Neuronal stem cell (in vitro differentiated cells): ENCODE results near the gene KRTAP5-8.
"Not testable (repeated sequence)": the region's sequence is repeated elsewhere in the genome, so short reads cannot be mapped to it uniquely, and the experiment has no call there.

ENCODE experiments used
- DNase-seq: peaks from one replicate; pipeline ENCODE4 v3.0.0-alpha.2; 2013; ENCODE audit warnings: low spot score
- H2AFZ ChIP-seq: one replicate; pipeline ENCODE4 v1.6.1; 2013; ENCODE audit warnings: mild to moderate bottlenecking, low read length, inconsistent platforms
- H2AK5ac ChIP-seq: 2 replicates; pipeline ENCODE4 v1.6.1; 2013; ENCODE audit warnings: low read depth, mild to moderate bottlenecking, inconsistent platforms, low read length, moderate library complexity, mixed read lengths
- H2BK120ac ChIP-seq: 2 replicates; pipeline ENCODE4 v1.6.1; 2013; ENCODE audit warnings: low read depth, mild to moderate bottlenecking, inconsistent platforms, low read length, moderate library complexity, mixed read lengths
- H2BK12ac ChIP-seq: one replicate; pipeline ENCODE4 v1.6.1; 2013; ENCODE audit warnings: low read length, inconsistent platforms
- H2BK15ac ChIP-seq: 2 replicates; pipeline ENCODE4 v1.6.1; 2013; ENCODE audit warnings: mild to moderate bottlenecking, low read length, inconsistent platforms, mixed read lengths
- H2BK5ac ChIP-seq: one replicate; pipeline ENCODE4 v1.6.1; 2013; ENCODE audit warnings: inconsistent platforms, mild to moderate bottlenecking, low read length, moderate library complexity
- H3K14ac ChIP-seq: one replicate; pipeline ENCODE4 v1.6.1; 2013; ENCODE audit warnings: low read length, inconsistent platforms
- H3K18ac ChIP-seq: 2 replicates; pipeline ENCODE4 v1.6.1; 2013; ENCODE audit warnings: low read length, inconsistent platforms
- H3K23ac ChIP-seq: 2 replicates; pipeline ENCODE4 v1.6.1; 2013; ENCODE audit warnings: low read depth, mild to moderate bottlenecking, mixed read lengths, low read length, inconsistent platforms; ENCODE audit not compliant: poor library complexity
- H3K27ac ChIP-seq: replicated peaks from 3 replicates; pipeline ENCODE4 v1.5.1; 2013; ENCODE audit warnings: low read length, inconsistent platforms
- H3K27me3 ChIP-seq, 3 experiments: 2 replicates each; pipeline ENCODE4 v1.6.1; 2013; ENCODE audit warnings: low read length in 3 of 3, mild to moderate bottlenecking in 2 of 3, inconsistent platforms in 1 of 3, low read depth in 1 of 3, mixed read lengths in 1 of 3, moderate library complexity in 1 of 3; ENCODE audit not compliant: control insufficient read depth in 3 of 3, insufficient read depth in 3 of 3
- H3K36me3 ChIP-seq, 2 donors: replicated peaks in 1 of 2; 2 replicates each; pipeline ENCODE4 v1.6.1; 2013; ENCODE audit warnings: low read length in 2 of 2; ENCODE audit not compliant: control insufficient read depth in 2 of 2, insufficient read depth in 2 of 2
- H3K4ac ChIP-seq: 2 replicates; pipeline ENCODE4 v1.6.1; 2013; ENCODE audit warnings: inconsistent platforms, mild to moderate bottlenecking, low read length, moderate library complexity
- H3K4me1 ChIP-seq, 2 donors: 1 replicate in 1 of 2; 2 replicates in 1 of 2; pipeline ENCODE4 v1.6.1; 2013; ENCODE audit warnings: low read length in 2 of 2, low read depth in 1 of 2; ENCODE audit not compliant: control insufficient read depth in 2 of 2, insufficient read depth in 1 of 2
- H3K4me2 ChIP-seq: one replicate; pipeline ENCODE4 v1.6.1; 2013; ENCODE audit warnings: mild to moderate bottlenecking, low read length, inconsistent platforms; ENCODE audit not compliant: insufficient read depth, poor library complexity, severe bottlenecking
- H3K4me3 ChIP-seq, 2 donors: 2 replicates each; pipeline ENCODE4 v1.5.1; 2013; ENCODE audit warnings: low read length in 2 of 2, mild to moderate bottlenecking in 2 of 2, inconsistent platforms in 1 of 2, moderate library complexity in 1 of 2
- H3K79me1 ChIP-seq: one replicate; pipeline ENCODE4 v1.6.1; 2013; ENCODE audit warnings: low read depth, mild to moderate bottlenecking, inconsistent platforms, low read length, moderate library complexity
- H3K9ac ChIP-seq: one replicate; pipeline ENCODE4 v1.6.1; 2013; ENCODE audit warnings: mild to moderate bottlenecking, low read depth, low read length, inconsistent platforms; ENCODE audit not compliant: poor library complexity
- H3K9me3 ChIP-seq, 2 donors: replicated peaks in 1 of 2; 2 replicates each; pipeline versions ENCODE3 to v1.6.1; 2013; ENCODE audit warnings: low read length in 2 of 2, mild to moderate bottlenecking in 2 of 2, inconsistent platforms in 1 of 2, low read depth in 1 of 2, mixed read lengths in 1 of 2, moderate library complexity in 1 of 2; ENCODE audit not compliant: control insufficient read depth in 2 of 2, insufficient read depth in 1 of 2
- H4K8ac ChIP-seq: one replicate; pipeline ENCODE4 v1.6.1; 2013; ENCODE audit warnings: low read depth, mild to moderate bottlenecking, inconsistent platforms, low read length, moderate library complexity
- H4K91ac ChIP-seq: one replicate; pipeline ENCODE4 v1.6.1; 2013; ENCODE audit warnings: low read length, low read depth, mild to moderate bottlenecking, inconsistent platforms; ENCODE audit not compliant: poor library complexity
- WGBS, 2 donors: extraction: QIAGEN DNeasy Blood & Tissue Kit; methylation state at CpG; one replicate each; pipeline ENCODE4 v1.1.7; 2013; ENCODE audit warnings: missing lambda C conversion rate in 2 of 2, mixed read lengths in 1 of 2; ENCODE audit not compliant: insufficient read length in 2 of 2, insufficient replicate concordance in 1 of 2; ENCODE audit errors: extremely low coverage in 2 of 2; 5-methylcytosine and 5-hydroxymethylcytosine counted together

The KRTAP5-8 gene

GRCh38 chr11:71538666-71538990 lies 803 bp downstream of the KRTAP5-8 start:
- H4K91ac ChIP-seq: no peak overlapping the region
- H2BK15ac ChIP-seq: no peak overlapping the region
- H3K27me3 ChIP-seq: peaks cover 0 to 14% (median 0%) of the 10 kb centered on the region in 3 experiments
- no peak overlapping the region for H2BK120ac ChIP-seq
- no peak overlapping the region for H4K8ac ChIP-seq
- H3K14ac ChIP-seq: no peak overlapping the region
- no peaks in the 10 kb centered on the region for H3K36me3 ChIP-seq
- no peak overlapping the region for H3K4ac ChIP-seq
- H2AFZ ChIP-seq: no peak overlapping the region
- H3K4me1 ChIP-seq: no peaks in the 10 kb centered on the region
- no peak overlapping the region for H3K18ac ChIP-seq
- no peak overlapping the region for H3K4me3 ChIP-seq
- H2BK12ac ChIP-seq: no peak overlapping the region
- no peaks in the 10 kb centered on the region for H3K79me1 ChIP-seq
- H3K4me2 ChIP-seq: no peak overlapping the region
- no peak overlapping the region for H3K23ac ChIP-seq
- no peak overlapping the region for H2AK5ac ChIP-seq
- no peaks in the 10 kb centered on the region for H3K9me3 ChIP-seq
- DNase-seq: no peak
- no CpG with 5 or more reads among the region's 4 CpGs for WGBS, 2 donors
- no peak overlapping the region for H3K9ac ChIP-seq
- no peak overlapping the region for H3K27ac ChIP-seq
- no peak overlapping the region for H2BK5ac ChIP-seq

GRCh38 chr11:71539017-71539416 lies 1.2 kb downstream of the KRTAP5-8 start:
- H2BK15ac ChIP-seq: no peak overlapping the region
- H3K18ac ChIP-seq: no peak overlapping the region
- no CpG with 5 or more reads among the region's 11 CpGs for WGBS, 2 donors
- no peak overlapping the region for H3K27ac ChIP-seq
- no peak overlapping the region for H2BK12ac ChIP-seq
- no peaks in the 10 kb centered on the region for H3K79me1 ChIP-seq
- H4K8ac ChIP-seq: no peak overlapping the region
- no peak overlapping the region for H3K23ac ChIP-seq
- no peak for DNase-seq
- H3K4me1 ChIP-seq: no peaks in the 10 kb centered on the region
- H3K36me3 ChIP-seq: no peaks in the 10 kb centered on the region
- no peak overlapping the region for H3K4me2 ChIP-seq
- H2BK5ac ChIP-seq: no peak overlapping the region
- no peaks in the 10 kb centered on the region for H3K9me3 ChIP-seq
- H3K27me3 ChIP-seq: peaks cover 0 to 14% (median 0%) of the 10 kb centered on the region in 3 experiments
- H3K9ac ChIP-seq: no peak overlapping the region
- no peak overlapping the region for H3K4me3 ChIP-seq
- no peak overlapping the region for H2BK120ac ChIP-seq
- H2AK5ac ChIP-seq: no peak overlapping the region
- H3K14ac ChIP-seq: no peak overlapping the region
- H3K4ac ChIP-seq: no peak overlapping the region
- H4K91ac ChIP-seq: no peak overlapping the region
- no peak overlapping the region for H2AFZ ChIP-seq

GRCh38 chr11:71539971-71540370 lies 2.1 kb downstream of the KRTAP5-8 start:
- not testable (repeated sequence) for H3K4me2 ChIP-seq, H3K36me3 ChIP-seq, H3K79me1 ChIP-seq, H2BK5ac ChIP-seq, H3K9me3 ChIP-seq, H3K23ac ChIP-seq, H2BK15ac ChIP-seq, H3K9ac ChIP-seq, H2BK12ac ChIP-seq, H3K4ac ChIP-seq, H4K8ac ChIP-seq, H2AFZ ChIP-seq, H2AK5ac ChIP-seq, H3K14ac ChIP-seq, H3K4me3 ChIP-seq, DNase-seq, H4K91ac ChIP-seq, H2BK120ac ChIP-seq, H3K18ac ChIP-seq, H3K27ac ChIP-seq, H3K4me1 ChIP-seq
- WGBS, 2 donors: no CpG with 5 or more reads among the region's 11 CpGs
- peaks cover 0 to 14% (median 0%) of the 10 kb centered on the region in 3 experiments for H3K27me3 ChIP-seq

- not testable (repeated sequence) for H3K4ac ChIP-seq, H3K14ac ChIP-seq, H2BK15ac ChIP-seq, DNase-seq, H3K23ac ChIP-seq, H4K91ac ChIP-seq, H2BK12ac ChIP-seq, H3K18ac ChIP-seq, H3K9me3 ChIP-seq, H2AK5ac ChIP-seq, H2AFZ ChIP-seq, H3K4me2 ChIP-seq, H3K27ac ChIP-seq, H3K79me1 ChIP-seq, H2BK120ac ChIP-seq, H2BK5ac ChIP-seq, H3K36me3 ChIP-seq, H3K4me1 ChIP-seq, H4K8ac ChIP-seq, H3K9ac ChIP-seq, H3K4me3 ChIP-seq
- no CpG with 5 or more reads among the region's 9 CpGs for WGBS, 2 donors
- peaks cover 0 to 14% (median 0%) of the 10 kb centered on the region in 3 experiments for H3K27me3 ChIP-seq
These were observed 2.9 kb downstream of the KRTAP5-8 start for GRCh38 chr11:71540521-71541304.
